HG03103 (cell line): ENCODE data around the gene MND1.

Experiments
- ATAC-seq: cut with Tn5 transposase; IDR thresholded peaks from one replicate; pipeline ENCODE4 v1.9.1; 2021; ENCODE audit warnings: low read depth; ENCODE audit not compliant: unreplicated experiment

MND1 gene

GRCh38 chr4:153344131-153345011 is at the start of gene MND1:
Gene MND1 (plus strand): TSS chr4:153344688. CDS start chr4:153344738, 50 bp downstream.
- ATAC-seq = peak; percentile 74

- no peak for ATAC-seq
Observed at GRCh38 chr4:153295131-153295755, 49.2 kb upstream of the MND1 start.

GRCh38 chr4:153296040-153296823 is 48.3 kb upstream of the MND1 start:
- no peak for ATAC-seq

- ATAC-seq = no peak
Observed at GRCh38 chr4:153297116-153297515, 47.4 kb upstream of the MND1 start.

- no peak for ATAC-seq
Observed at GRCh38 chr4:153310793-153311192, 33.7 kb upstream of the MND1 start.

- no peak for ATAC-seq
Observed at GRCh38 chr4:153314915-153315314, 29.6 kb upstream of the MND1 start.

GRCh38 chr4:153318696-153319320 is 25.7 kb upstream of the MND1 start:
- ATAC-seq = peak; percentile 84

- no peak for ATAC-seq
Observed at GRCh38 chr4:153322791-153323190, 21.7 kb upstream of the MND1 start.

- no peak for ATAC-seq
Observed at GRCh38 chr4:153324046-153324445, 20.4 kb upstream of the MND1 start.

GRCh38 chr4:153325558-153325957 is 18.9 kb upstream of the MND1 start:
- ATAC-seq = no peak

- ATAC-seq = no peak
Observed at GRCh38 chr4:153326513-153326912, 18.0 kb upstream of the MND1 start.

- ATAC-seq = no peak
Observed at GRCh38 chr4:153327247-153327646, 17.2 kb upstream of the MND1 start.

- ATAC-seq = no peak
Observed at GRCh38 chr4:153332936-153333335, 11.6 kb upstream of the MND1 start.

GRCh38 chr4:153333874-153334273 is 10.6 kb upstream of the MND1 start:
- no peak for ATAC-seq

GRCh38 chr4:153335665-153336064 is 8.8 kb upstream of the MND1 start:
- ATAC-seq = no peak

GRCh38 chr4:153337686-153338085 is 6.8 kb upstream of the MND1 start:
- no peak for ATAC-seq

GRCh38 chr4:153341575-153342090 is 2.9 kb upstream of the MND1 start:
- ATAC-seq = peak; percentile 36

- no peak for ATAC-seq
Observed at GRCh38 chr4:153342751-153343552, 1.5 kb upstream of the MND1 start.
